HEK293 (cell line): Measurements from ENCODE around the gene SUMF1.

Experiments
- CTCF ChIA-PET: fragments of 350-600 bp; formaldehyde crosslinking; extraction: SDS; loops from one replicate; lab custom pipeline; 2021; ENCODE audit warnings: antibody characterized with exemption; lab: Yijun Ruan, JAX
- POLR2A ChIA-PET: fragments of 300-600 bp; formaldehyde crosslinking; extraction: SDS; loops from one replicate; lab custom pipeline; 2020; ENCODE audit warnings: antibody characterized with exemption, inconsistent platforms; lab: Yijun Ruan, JAX
- H3K27ac ChIP-seq: fragments of 200-500 bp; sonication (Bioruptor generic); 2 replicates; pipeline ENCODE4 v1.5.1; 2014; ENCODE audit warnings: low read depth, low read length, control low read depth, inconsistent platforms; ENCODE audit errors: extremely low read depth
- H3K36me3 ChIP-seq, 2 experiments: fragments of 200-500 bp in 1 of 2; sonication (Bioruptor generic) in 1 of 2; 1 replicate in 1 of 2; 2 replicates in 1 of 2; pipeline ENCODE4 v1.5.1; 2014 to 2017; ENCODE audit warnings: inconsistent platforms in 2 of 2, low read length in 2 of 2; ENCODE audit not compliant: control insufficient read depth in 2 of 2, insufficient read depth in 1 of 2
- H3K4me1 ChIP-seq: fragments of 200-500 bp; sonication (Bioruptor generic); 2 replicates; pipeline ENCODE4 v1.5.1; 2014; ENCODE audit warnings: mild to moderate bottlenecking, low read length, inconsistent platforms; ENCODE audit not compliant: control insufficient read depth, insufficient read depth
- H3K4me3 ChIP-seq: 2 replicates; pipeline ENCODE4 v1.5.1; 2011; ENCODE audit warnings: low read depth, mild to moderate bottlenecking, control low read depth, low read length, moderate library complexity
- H3K9me3 ChIP-seq: fragments of 200-500 bp; sonication (Bioruptor generic); 2 replicates; pipeline ENCODE4 v1.5.1; 2014; ENCODE audit warnings: low read depth, low read length, inconsistent platforms; ENCODE audit not compliant: control insufficient read depth, insufficient read depth
- GLI4 ChIP-seq: fragments of 450-650 bp; formaldehyde crosslinking; IDR thresholded peaks from 2 replicates; pipeline ENCODE4 v1.5.1; 2016; ENCODE audit warnings: missing biosample characterization, missing genetic modification characterization
- GLIS2 ChIP-seq: fragments of 450-650 bp; formaldehyde crosslinking; IDR thresholded peaks from 2 replicates; pipeline ENCODE4 v1.5.1; 2016; ENCODE audit warnings: missing biosample characterization, missing genetic modification characterization
- KLF9 ChIP-seq: fragments of 450-650 bp; formaldehyde crosslinking; IDR thresholded peaks from 2 replicates; pipeline ENCODE4 v1.5.1; 2016; ENCODE audit warnings: missing biosample characterization, missing genetic modification characterization, low read depth
- ZNF19 ChIP-seq: fragments of 450-650 bp; formaldehyde crosslinking; IDR thresholded peaks from 2 replicates; pipeline ENCODE4; 2016; ENCODE audit warnings: missing biosample characterization, missing genetic modification characterization, low read depth
- ZNF223 ChIP-seq: fragments of 450-650 bp; formaldehyde crosslinking; IDR thresholded peaks from 2 replicates; pipeline ENCODE4 v1.5.1; 2016; ENCODE audit warnings: missing biosample characterization, missing genetic modification characterization
- ZNF239 ChIP-seq: fragments of 450-650 bp; formaldehyde crosslinking; IDR thresholded peaks from 2 replicates; pipeline ENCODE4 v1.5.1; 2016; ENCODE audit warnings: missing biosample characterization, missing genetic modification characterization
- ZNF248 ChIP-seq: fragments of 450-650 bp; formaldehyde crosslinking; IDR thresholded peaks from 2 replicates; pipeline ENCODE4 v1.5.1; 2017; ENCODE audit warnings: missing biosample characterization, missing genetic modification characterization
- ZNF37A ChIP-seq: fragments of 450-650 bp; IDR thresholded peaks from 2 replicates; pipeline ENCODE4 v1.5.1; 2018; ENCODE audit warnings: missing biosample characterization, missing genetic modification characterization
- ZNF394 ChIP-seq: fragments of 450-650 bp; formaldehyde crosslinking; IDR thresholded peaks from 2 replicates; pipeline ENCODE4 v1.5.1; 2016; ENCODE audit warnings: missing biosample characterization, missing genetic modification characterization, mild to moderate bottlenecking, moderate library complexity, borderline replicate concordance
- ZNF571 ChIP-seq: fragments of 450-650 bp; formaldehyde crosslinking; IDR thresholded peaks from 2 replicates; pipeline ENCODE4 v1.5.0; 2017; ENCODE audit warnings: missing biosample characterization, missing genetic modification characterization
- ZNF664 ChIP-seq: fragments of 450-650 bp; formaldehyde crosslinking; IDR thresholded peaks from 2 replicates; pipeline ENCODE4 v1.5.1; 2016; ENCODE audit warnings: missing biosample characterization, missing genetic modification characterization
- ZNF670 ChIP-seq: fragments of 450-650 bp; formaldehyde crosslinking; IDR thresholded peaks from 2 replicates; pipeline ENCODE4 v1.5.1; 2016; ENCODE audit warnings: missing biosample characterization, missing genetic modification characterization, low read depth
- ZNF747 ChIP-seq: fragments of 450-650 bp; formaldehyde crosslinking; IDR thresholded peaks from 2 replicates; pipeline ENCODE4 v1.5.1; 2016; ENCODE audit warnings: missing biosample characterization, missing genetic modification characterization
- TF ChIP-seq, protein P1 (sequence below): fragments of 450-650 bp; formaldehyde crosslinking; IDR thresholded peaks from 2 replicates; pipeline ENCODE4 v1.5.1; 2017; ENCODE audit warnings: missing biosample characterization, mild to moderate bottlenecking, missing genetic modification characterization, moderate library complexity
- TF ChIP-seq, protein P2 (sequence below): fragments of 450-650 bp; formaldehyde crosslinking; IDR thresholded peaks from 2 replicates; pipeline ENCODE4 v1.5.1; 2016; ENCODE audit warnings: missing biosample characterization, missing genetic modification characterization
- TF ChIP-seq, protein P3 (sequence below): fragments of 450-650 bp; formaldehyde crosslinking; IDR thresholded peaks from 2 replicates; pipeline ENCODE4 v1.5.1; 2016; ENCODE audit warnings: missing biosample characterization, missing genetic modification characterization

Gene SUMF1

GRCh38 chr3:4336850-4337546 is 130.1 kb downstream of the SUMF1 start:
- H3K4me1 ChIP-seq = peaks cover 3% of the 10 kb centered on the region; the same call in 1 of the 2 replicates
- H3K36me3 ChIP-seq = no peaks in the 10 kb centered on the region
- ChIA-PET POLR2A (interaction anchor here (1.1 kb wide), 1 partner anchor 156 kb away, joined by 3 read pairs; the partner anchor contains the start of gene ITPR1), CTCF (no interaction called here)
- H3K27ac ChIP-seq = no peak overlapping the region
- no peaks in the 10 kb centered on the region for H3K9me3 ChIP-seq
- H3K4me3 ChIP-seq = no peak overlapping the region
- no peak for TF ChIP-seq ZNF248 (tag by site-specific recombination)
- TF ChIP-seq KLF9 (tag by site-specific recombination) = no peak
- no peak for TF ChIP-seq ZNF747 (tag by site-specific recombination)
- TF ChIP-seq, protein P1, sequence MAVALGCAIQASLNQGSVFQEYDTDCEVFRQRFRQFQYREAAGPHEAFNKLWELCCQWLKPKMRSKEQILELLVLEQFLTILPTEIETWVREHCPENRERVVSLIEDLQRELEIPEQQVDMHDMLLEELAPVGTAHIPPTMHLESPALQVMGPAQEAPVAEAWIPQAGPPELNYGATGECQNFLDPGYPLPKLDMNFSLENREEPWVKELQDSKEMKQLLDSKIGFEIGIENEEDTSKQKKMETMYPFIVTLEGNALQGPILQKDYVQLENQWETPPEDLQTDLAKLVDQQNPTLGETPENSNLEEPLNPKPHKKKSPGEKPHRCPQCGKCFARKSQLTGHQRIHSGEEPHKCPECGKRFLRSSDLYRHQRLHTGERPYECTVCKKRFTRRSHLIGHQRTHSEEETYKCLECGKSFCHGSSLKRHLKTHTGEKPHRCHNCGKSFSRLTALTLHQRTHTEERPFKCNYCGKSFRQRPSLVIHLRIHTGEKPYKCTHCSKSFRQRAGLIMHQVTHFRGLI = no peak
- TF ChIP-seq GLI4 (tag by site-specific recombination) = no peak
- TF ChIP-seq ZNF19 = no peak

- CTCF ChIA-PET = interaction anchor here (0.9 kb wide), 1 partner anchor 8 kb away, joined by 3 read pairs; no protein-coding TSS in a partner anchor
- TF ChIP-seq, protein P2, sequence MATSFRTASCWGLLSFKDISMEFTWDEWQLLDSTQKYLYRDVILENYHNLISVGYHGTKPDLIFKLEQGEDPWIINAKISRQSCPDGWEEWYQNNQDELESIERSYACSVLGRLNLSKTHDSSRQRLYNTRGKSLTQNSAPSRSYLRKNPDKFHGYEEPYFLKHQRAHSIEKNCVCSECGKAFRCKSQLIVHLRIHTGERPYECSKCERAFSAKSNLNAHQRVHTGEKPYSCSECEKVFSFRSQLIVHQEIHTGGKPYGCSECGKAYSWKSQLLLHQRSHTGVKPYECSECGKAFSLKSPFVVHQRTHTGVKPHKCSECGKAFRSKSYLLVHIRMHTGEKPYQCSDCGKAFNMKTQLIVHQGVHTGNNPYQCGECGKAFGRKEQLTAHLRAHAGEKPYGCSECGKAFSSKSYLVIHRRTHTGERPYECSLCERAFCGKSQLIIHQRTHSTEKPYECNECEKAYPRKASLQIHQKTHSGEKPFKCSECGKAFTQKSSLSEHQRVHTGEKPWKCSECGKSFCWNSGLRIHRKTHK = no peak
- no peaks in the 10 kb centered on the region for H3K36me3 ChIP-seq
- peaks cover 2% of the 10 kb centered on the region; the same call in 1 of the 2 replicates for H3K4me1 ChIP-seq
- POLR2A ChIA-PET = no interaction called here
- no peaks in the 10 kb centered on the region for H3K9me3 ChIP-seq
- no peak overlapping the region for H3K4me3 ChIP-seq
- H3K27ac ChIP-seq = no peak overlapping the region
Observed at GRCh38 chr3:4335840-4336562, 131.1 kb downstream of the SUMF1 start.

GRCh38 chr3:4334548-4334947 is 132.5 kb downstream of the SUMF1 start:
- H3K4me3 ChIP-seq = no peak overlapping the region
- H3K9me3 ChIP-seq = no peaks in the 10 kb centered on the region
- POLR2A ChIA-PET = no interaction called here
- TF ChIP-seq ZNF571 (no peak), ZNF223 (no peak), ZNF664 (tag by site-specific recombination) (no peak), ZNF670 (tag by site-specific recombination) (no peak), ZNF37A (tag by site-specific recombination) (no peak), ZNF394 (tag by site-specific recombination) (no peak), ZNF239 (tag by site-specific recombination) (no peak), GLIS2 (tag by site-specific recombination) (no peak)
- TF ChIP-seq, protein P3, sequence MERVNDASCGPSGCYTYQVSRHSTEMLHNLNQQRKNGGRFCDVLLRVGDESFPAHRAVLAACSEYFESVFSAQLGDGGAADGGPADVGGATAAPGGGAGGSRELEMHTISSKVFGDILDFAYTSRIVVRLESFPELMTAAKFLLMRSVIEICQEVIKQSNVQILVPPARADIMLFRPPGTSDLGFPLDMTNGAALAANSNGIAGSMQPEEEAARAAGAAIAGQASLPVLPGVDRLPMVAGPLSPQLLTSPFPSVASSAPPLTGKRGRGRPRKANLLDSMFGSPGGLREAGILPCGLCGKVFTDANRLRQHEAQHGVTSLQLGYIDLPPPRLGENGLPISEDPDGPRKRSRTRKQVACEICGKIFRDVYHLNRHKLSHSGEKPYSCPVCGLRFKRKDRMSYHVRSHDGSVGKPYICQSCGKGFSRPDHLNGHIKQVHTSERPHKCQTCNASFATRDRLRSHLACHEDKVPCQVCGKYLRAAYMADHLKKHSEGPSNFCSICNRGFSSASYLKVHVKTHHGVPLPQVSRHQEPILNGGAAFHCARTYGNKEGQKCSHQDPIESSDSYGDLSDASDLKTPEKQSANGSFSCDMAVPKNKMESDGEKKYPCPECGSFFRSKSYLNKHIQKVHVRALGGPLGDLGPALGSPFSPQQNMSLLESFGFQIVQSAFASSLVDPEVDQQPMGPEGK (tag by site-specific recombination) = no peak
- H3K27ac ChIP-seq = no peak overlapping the region
- H3K36me3 ChIP-seq = no peaks in the 10 kb centered on the region
- H3K4me1 ChIP-seq = no peaks in the 10 kb centered on the region
- CTCF ChIA-PET = interaction anchor here (0.7 to 1.9 kb wide), 3 partner anchors 16 to 308 kb away, joined by 3 to 11 read pairs (median 8); no protein-coding TSS in a partner anchor
